SK-N-SH (cell line): Measurements from ENCODE around the gene PRDM10.

Experiments
- CHD2 ChIP-seq: fragments of 150-350 bp; IDR thresholded peaks from 2 replicates; pipeline ENCODE4 v1.6.1; 2018; ENCODE audit warnings: low read length; ENCODE audit not compliant: partially characterized antibody
- EP300 ChIP-seq, 2 experiments: IDR thresholded peaks; 2 replicates each; pipeline versions ENCODE4 v1.4.0 to v1.6.1; 2012; ENCODE audit warnings: borderline replicate concordance in 1 of 2, low read depth in 1 of 2, low read length in 1 of 2
- JUND ChIP-seq: IDR thresholded peaks from 2 replicates; pipeline ENCODE4 v1.4.0; 2012
- MAX ChIP-seq: IDR thresholded peaks from 2 replicates; pipeline ENCODE4 v1.4.0; 2012; ENCODE audit warnings: low read depth
- POLR2AphosphoS5 ChIP-seq: IDR thresholded peaks from 2 replicates; pipeline ENCODE4 v1.6.1; 2012; ENCODE audit warnings: low read depth, low read length
- TF ChIP-seq, protein P1 (sequence below): fragments of 200-600 bp; sonication (generic); IDR thresholded peaks from 2 replicates; pipeline ENCODE4 v1.6.1; 2017; ENCODE audit warnings: antibody characterized with exemption, mild to moderate bottlenecking, moderate library complexity
- TF ChIP-seq, protein P2 (sequence below): IDR thresholded peaks from 2 replicates; pipeline ENCODE4 v1.6.1; 2012; ENCODE audit warnings: mild to moderate bottlenecking, low read depth, low read length, moderate library complexity
- TF ChIP-seq, protein P3 (sequence below): IDR thresholded peaks from 2 replicates; pipeline ENCODE4 v1.4.0; 2012; ENCODE audit warnings: low read depth, borderline replicate concordance

DNA sequence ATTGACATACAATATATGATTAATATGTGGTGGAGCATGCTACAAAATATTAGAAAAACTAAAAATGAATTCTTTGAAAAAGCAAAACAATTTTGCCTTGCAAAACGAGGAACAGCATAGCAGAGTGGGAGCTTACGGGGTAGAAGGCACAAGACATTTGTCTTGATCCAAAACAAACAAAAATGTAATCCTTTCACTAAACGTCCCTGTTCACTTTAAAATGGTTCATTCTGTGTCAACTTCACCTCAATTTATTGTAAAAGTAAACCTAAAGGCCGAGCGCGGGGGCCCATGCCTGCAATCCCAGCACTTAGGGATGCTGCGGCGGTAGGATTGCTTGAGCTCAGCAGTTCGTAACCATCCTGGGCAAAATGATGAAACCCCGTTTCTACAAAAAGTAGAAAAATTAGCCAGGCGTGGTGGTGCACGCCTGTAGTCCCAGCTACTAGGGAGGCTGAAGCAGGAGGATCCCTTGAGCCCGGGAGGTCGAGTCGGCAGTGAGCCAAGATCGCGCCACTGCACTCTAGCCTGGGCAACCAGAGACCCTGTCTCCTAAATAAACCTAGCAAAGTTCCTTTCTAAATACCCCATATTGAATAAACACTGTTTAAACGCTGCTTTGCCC is 2.0 kb downstream of the PRDM10 start:
- TF ChIP-seq, protein P1, sequence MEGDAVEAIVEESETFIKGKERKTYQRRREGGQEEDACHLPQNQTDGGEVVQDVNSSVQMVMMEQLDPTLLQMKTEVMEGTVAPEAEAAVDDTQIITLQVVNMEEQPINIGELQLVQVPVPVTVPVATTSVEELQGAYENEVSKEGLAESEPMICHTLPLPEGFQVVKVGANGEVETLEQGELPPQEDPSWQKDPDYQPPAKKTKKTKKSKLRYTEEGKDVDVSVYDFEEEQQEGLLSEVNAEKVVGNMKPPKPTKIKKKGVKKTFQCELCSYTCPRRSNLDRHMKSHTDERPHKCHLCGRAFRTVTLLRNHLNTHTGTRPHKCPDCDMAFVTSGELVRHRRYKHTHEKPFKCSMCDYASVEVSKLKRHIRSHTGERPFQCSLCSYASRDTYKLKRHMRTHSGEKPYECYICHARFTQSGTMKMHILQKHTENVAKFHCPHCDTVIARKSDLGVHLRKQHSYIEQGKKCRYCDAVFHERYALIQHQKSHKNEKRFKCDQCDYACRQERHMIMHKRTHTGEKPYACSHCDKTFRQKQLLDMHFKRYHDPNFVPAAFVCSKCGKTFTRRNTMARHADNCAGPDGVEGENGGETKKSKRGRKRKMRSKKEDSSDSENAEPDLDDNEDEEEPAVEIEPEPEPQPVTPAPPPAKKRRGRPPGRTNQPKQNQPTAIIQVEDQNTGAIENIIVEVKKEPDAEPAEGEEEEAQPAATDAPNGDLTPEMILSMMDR = no peak
- no peak for TF ChIP-seq POLR2AphosphoS5
- TF ChIP-seq, protein P2, sequence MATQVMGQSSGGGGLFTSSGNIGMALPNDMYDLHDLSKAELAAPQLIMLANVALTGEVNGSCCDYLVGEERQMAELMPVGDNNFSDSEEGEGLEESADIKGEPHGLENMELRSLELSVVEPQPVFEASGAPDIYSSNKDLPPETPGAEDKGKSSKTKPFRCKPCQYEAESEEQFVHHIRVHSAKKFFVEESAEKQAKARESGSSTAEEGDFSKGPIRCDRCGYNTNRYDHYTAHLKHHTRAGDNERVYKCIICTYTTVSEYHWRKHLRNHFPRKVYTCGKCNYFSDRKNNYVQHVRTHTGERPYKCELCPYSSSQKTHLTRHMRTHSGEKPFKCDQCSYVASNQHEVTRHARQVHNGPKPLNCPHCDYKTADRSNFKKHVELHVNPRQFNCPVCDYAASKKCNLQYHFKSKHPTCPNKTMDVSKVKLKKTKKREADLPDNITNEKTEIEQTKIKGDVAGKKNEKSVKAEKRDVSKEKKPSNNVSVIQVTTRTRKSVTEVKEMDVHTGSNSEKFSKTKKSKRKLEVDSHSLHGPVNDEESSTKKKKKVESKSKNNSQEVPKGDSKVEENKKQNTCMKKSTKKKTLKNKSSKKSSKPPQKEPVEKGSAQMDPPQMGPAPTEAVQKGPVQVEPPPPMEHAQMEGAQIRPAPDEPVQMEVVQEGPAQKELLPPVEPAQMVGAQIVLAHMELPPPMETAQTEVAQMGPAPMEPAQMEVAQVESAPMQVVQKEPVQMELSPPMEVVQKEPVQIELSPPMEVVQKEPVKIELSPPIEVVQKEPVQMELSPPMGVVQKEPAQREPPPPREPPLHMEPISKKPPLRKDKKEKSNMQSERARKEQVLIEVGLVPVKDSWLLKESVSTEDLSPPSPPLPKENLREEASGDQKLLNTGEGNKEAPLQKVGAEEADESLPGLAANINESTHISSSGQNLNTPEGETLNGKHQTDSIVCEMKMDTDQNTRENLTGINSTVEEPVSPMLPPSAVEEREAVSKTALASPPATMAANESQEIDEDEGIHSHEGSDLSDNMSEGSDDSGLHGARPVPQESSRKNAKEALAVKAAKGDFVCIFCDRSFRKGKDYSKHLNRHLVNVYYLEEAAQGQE = no peak
- no peak for TF ChIP-seq CHD2
- no peak for TF ChIP-seq EP300 (IDR thresholded peaks at IDR 0.05; ENCODE audit: borderline replicate concordance in 1 of 2, low read depth in 1 of 2, low read length in 1 of 2)
- no peak for TF ChIP-seq JUND
- TF ChIP-seq, protein P3, sequence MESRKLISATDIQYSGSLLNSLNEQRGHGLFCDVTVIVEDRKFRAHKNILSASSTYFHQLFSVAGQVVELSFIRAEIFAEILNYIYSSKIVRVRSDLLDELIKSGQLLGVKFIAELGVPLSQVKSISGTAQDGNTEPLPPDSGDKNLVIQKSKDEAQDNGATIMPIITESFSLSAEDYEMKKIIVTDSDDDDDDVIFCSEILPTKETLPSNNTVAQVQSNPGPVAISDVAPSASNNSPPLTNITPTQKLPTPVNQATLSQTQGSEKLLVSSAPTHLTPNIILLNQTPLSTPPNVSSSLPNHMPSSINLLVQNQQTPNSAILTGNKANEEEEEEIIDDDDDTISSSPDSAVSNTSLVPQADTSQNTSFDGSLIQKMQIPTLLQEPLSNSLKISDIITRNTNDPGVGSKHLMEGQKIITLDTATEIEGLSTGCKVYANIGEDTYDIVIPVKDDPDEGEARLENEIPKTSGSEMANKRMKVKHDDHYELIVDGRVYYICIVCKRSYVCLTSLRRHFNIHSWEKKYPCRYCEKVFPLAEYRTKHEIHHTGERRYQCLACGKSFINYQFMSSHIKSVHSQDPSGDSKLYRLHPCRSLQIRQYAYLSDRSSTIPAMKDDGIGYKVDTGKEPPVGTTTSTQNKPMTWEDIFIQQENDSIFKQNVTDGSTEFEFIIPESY = no peak
- no peak for TF ChIP-seq MAX
